ENCODE data around the gene ASPHD2.
A peak's percentile ranks its signal among the peaks of the same experiment; 100 is the strongest.

The ASPHD2 gene

DNA sequence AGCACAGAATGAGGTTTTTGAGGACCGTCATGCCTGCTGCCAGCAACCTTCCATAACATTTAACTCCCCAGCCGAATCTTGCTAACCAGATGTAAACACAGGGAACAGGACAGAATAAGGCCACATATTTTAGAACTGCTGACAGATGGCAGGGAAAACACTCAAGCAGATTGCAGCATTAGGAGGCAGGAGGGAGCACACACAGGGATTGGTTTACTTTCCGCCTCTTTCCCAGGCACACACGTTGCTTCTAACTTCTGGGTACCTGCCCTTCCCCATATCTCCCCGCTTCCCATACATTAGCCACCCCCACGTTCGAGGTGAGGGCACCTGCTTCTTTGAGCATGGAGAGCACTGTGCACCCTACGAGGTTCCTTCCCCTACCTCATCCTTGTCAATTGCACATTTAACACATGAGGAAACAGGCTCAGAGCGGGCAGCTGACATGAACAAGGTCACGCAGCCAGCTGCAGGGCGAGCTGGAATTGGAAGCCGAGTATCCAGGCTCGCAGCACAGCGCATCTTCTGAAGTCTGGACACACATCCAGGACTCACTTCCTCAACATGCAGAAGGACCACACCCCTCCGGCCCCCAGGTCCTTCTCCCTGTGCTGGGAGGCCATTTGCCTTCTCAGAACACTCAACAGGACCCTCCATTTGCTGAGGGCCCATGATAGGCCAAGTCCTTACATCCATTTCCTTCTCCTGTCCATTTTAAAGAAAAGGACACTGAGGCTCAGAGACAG lies 18.7 kb downstream of the ASPHD2 start:
- no peak for DNase-seq

DNA sequence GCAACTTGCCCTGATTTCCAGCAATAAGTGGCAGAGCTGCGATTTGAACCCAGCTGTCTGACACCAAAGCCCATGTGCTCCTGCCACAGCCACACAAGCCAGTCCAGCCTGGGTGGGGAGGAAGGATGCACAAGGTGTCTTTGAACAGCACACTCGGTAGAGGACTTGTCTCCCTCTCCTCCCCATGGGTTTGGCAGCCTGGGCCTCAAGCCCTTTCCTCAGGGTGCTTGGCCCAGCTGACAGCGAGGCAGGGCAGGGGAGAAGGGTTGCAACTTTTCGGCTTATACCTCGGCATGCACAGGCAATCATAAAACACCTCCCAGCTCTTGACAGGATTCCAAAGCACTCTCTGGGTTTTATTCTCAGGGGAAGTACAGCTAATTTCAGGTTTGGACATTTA lies 19.3 kb downstream of the ASPHD2 start:
- DNase-seq = no peak

DNA sequence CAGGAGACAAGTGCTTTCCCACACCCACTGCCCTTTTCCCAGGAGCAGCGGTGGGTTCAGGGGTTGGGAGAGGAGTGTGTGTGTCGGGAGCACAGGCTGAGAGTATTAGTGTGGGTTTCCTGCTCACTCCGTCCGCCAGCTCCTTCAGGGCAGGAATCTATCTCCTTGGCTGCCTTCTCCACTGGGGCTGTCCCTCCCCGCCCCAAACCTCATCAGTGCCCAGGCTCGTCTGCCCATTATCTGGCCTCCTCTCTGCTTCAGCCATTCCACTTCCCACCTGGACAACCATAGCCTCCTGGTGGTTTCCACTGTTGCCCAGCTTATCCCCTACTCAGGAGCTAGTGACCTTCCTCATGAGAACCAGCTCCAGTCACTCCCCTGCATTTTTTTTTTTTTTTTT lies 19.9 kb downstream of the ASPHD2 start:
- DNase-seq = peak; percentile 8

DNA sequence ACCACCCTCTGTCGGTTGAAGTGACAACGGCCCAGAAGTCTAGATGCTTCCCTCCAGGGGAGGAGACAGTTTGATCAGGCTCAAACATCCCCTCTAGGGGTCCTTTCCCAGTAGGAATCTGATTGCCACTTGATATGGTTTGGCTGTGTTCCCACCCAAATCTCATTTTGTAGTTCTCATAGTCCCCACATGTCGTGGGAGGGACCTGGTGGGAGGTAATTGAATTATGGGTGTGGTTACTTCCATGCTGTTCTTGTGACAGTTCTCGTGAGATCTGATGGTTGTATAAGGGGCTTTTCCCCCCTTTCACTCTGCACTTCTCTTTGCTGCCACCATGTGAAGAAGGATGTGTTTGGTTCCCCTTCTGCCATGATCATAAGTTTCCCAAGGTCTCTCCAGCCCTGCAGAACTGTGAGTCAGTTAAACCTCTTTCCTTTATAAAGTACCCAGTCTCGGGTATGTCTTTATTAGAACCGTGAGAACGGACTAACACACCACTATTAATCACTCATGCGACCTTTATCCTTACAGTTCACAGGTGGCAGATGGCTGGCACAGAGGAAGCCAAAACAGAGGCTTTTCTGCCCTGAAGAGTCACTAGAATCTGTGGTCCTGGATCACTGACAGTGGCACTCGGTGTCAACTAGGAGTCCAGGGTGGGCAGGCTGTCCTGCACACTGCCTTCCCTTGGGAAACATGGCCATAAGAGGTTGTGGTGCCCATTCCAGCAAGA lies 21.6 kb downstream of the ASPHD2 start:
- peak; percentile 1 for DNase-seq

DNA sequence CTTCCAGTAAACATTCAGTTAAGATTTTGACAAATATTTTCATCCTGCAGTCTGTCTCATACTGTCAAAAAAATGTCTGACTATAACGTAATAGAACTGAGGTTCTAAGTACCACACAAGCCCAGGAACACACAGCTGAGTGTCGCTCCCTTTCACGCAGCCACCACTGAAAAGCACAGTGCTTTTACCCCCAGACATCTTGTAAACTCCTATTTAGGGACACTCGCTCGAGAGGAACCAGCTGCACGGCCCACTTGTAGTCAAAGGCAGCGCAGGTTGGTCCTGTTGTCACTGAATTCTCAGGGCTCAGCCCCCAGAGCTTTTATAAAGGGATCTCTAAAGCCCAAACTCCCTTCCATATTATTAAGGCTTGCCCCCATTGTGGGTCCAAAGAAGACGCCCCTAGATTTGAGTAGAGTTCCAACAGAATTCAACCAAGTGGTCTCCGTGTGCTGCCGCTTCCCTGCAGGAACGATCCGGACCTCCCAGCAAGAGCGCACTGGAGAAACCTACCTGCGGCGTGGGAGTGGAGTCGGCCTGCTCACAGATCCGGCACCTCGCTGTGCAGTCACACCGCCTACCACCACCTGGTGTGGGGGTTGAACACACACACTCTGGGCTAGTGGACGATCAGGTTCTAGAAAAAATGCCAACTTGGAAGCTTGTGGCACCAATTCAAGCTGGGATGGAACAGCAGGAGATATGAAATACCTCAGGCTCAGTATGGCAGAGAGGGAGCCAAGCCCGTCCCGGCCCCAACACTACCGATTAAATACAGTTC lies 23.4 kb downstream of the ASPHD2 start:
- peak; percentile 14 for DNase-seq

DNA sequence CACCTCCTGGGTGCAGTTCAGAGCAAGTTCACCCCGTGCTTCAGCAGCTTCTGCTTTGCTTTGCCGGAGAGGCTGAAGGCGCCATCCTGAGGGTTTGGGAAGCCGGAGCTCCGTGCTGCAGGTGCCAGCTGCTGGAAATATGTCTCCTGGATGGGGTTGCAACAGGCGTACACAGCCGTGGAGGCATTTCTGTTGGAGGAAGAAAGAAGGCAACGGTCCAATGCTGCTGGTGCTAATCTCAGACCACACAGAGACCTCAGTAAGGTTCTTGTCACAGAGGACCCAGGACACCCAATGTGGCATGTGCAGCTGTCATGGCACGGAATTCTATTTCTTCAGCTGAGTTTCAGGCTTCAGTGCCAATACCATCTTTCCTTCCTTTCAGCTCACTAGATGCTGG lies 24.2 kb downstream of the ASPHD2 start:
- no peak for DNase-seq

DNA sequence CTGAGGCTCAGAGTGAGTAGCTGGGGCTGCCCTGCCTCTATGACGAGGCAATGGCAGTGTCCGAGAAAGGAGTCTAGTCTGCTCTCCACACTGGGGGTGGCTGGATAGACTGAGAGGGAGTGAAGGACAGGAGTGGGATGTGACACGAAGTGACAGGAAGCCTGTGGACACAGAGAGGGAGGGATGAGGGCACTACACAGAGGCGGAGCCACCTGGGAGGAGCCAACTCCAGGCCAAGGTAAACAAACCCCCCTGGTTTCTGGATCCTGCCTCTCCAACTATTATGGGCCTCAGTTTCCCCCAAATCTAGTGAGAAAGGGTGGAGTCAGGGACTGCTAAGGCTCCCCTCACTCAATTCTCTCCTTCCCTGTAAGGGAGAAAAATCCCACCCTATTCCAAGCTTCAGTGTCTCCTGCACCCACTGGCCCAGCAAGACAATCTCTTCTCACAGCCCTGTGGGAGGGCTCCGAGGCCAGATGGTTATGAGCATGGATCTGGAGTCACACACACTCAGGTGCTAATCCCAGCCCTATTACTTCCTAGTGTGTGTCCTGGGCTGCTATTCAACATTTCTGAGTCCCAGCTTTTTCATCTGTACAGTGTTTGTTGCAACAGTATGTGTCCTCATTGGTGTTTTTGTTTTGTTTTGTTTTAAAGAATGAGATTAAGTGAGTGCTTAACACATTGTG lies 24.9 kb downstream of the ASPHD2 start:
- DNase-seq = no peak

DNA sequence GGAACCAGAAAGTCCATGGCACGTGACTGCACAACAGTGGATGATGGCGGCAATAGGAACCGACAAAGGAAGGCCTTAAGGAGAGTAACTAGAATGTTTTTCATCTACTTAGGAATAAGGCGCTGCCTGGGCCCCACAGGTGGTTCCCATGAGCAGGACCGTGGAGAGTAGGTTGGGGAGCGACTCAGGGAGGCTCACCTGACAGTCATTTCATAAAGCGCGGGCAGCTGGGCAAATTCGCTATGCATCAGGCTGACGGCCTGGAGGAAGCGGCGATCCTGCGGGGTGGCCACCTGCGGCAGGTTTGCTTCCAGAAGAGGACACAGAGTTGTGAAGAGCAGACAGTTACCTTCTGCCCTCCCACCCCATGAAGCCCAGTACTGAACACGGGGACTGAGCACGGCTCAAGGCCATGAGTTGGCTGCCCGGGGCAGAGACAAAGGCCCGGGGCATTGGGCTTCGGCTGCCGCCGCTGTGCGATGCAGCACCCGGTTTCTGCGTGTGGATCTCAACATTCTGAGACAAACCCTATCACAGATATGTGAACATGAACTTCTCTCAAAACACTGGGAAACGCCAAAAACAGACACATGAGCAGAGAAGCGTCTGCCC lies 28.7 kb downstream of the ASPHD2 start:
- peak; percentile 23 for DNase-seq

DNA sequence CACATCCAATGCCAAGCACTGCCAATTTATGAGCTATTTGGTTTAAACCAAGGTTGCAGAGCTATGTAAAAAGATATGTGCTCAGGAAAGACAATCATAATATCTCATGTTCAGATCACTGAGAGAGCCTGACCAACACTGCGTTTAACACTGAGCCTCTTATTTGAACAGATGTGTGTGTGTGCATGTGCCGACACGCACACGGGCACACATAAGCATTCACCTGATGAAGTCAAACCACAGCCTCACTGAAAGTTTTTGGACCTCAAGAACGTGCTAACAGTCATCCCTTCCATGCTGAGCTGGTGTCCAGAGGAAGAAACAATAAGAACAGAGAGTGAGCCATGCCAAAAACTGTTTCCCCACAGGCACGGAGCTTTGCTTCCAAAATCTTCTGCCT lies 31.1 kb downstream of the ASPHD2 start:
- no peak for DNase-seq

DNA sequence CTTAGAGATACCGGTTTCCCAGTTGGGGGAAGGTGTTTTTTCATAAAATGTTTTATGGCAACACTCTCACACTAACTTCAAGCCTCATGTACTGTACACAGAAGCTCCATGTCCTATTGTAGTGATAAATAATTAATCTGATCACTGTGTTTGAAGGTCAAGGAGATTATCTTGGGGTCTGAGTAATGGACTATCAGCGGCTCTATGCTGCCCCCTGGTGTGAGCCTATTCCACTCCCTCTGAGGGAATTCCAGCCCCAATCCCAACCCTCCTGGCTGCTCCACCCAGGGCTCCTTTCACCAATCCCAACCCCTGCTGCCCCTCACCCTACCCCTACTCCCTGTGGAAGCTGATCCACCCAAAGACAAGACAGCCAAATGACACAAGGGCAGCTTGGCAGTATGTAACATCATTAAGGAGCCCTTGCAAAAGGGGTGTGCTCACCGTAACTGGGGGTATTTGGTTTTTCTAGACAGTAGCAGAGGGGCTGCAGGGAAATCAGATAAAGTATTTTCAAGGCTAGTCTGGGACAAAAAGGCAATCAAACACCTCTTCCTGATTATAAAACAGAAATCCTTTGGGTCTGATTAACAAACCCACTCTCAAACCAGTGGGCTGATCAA lies 32.2 kb downstream of the ASPHD2 start:
- DNase-seq = peak; percentile 47

DNA sequence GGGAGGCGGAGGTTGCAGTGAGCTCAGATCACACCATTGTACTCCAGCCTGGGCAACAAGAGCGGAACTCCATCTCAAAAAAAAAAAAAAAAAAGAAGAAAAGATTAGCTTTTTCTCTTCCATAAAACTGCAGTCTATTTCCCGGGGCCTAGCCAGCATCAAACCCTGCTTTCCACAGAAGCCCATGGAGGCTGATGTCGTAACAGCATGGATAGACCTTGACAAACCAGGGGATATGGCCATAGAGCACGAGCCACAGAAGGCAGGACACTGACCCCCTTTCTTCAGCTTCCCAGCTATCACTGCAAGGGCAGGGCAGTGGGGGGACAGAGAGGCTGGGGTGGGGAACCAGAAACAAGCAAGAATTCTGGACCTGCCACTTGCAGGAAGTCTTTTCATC lies 33.0 kb downstream of the ASPHD2 start:
- peak; percentile 16 for DNase-seq

DNA sequence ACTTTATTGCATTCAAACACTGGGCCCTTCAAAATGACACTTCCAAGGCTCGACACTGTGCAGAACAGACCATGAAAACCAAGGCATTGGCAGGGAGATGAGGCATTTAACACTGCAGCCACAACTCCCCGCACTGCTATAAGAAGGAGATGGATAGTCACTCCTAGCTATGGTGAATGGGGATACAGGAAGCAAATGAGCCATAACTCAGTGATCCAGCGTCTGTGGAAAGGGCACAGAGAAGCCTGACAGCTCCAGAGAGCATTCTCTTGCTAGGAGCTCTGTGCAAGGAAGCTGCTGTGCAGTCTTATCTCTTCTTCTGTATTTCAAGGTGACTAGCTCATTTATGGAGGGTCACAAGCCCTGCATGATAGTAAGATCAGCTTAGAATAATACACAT lies 33.6 kb downstream of the ASPHD2 start:
- DNase-seq = peak; percentile 6

DNA sequence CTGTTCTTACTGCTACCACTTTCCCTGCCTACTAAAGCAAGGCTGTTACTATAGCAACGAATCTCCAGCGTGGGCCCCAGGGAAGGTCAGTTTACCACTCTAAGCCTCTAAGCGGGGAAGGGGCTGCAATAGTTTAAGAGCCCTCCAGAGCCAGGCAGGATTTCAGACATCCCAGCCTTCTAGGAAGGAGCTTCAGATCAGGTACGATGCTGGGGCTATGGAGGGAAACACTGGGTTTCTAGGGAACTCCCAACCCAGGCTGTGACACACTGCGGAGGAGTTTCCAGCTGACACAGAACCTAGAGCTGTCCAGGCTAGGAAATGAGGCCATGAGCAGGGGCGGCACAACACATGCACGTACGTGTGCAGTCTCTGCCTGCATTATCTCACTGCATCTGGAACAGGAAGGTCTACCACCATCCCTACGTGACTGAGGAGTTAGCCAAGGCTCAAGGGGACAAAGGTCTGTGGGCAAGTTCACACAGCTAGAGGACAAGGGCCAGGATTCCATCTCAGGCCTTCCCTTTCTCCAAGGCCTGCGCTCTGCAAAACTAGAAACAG lies 34.1 kb downstream of the ASPHD2 start:
- DNase-seq = peak; percentile 15

DNA sequence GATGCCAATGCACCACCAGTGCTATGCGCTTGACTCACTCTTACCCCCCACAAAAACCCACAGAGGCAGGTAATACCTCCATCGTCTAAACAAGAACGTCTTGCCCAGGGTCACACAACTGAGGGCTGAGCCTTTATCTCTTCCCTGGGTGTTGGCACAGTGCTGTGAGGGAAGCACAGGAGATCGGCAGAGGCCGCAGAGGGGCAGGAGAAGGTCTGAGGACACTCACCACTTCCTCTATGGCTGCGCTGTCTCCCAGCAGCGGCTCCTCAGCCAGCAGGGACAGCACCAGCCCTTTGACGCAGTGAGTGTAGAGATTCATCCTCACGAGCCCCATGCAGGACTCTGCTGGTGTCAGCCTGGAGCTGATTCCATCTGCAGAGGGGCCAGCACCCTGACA lies 34.6 kb downstream of the ASPHD2 start:
- DNase-seq = peak; percentile 15

DNA sequence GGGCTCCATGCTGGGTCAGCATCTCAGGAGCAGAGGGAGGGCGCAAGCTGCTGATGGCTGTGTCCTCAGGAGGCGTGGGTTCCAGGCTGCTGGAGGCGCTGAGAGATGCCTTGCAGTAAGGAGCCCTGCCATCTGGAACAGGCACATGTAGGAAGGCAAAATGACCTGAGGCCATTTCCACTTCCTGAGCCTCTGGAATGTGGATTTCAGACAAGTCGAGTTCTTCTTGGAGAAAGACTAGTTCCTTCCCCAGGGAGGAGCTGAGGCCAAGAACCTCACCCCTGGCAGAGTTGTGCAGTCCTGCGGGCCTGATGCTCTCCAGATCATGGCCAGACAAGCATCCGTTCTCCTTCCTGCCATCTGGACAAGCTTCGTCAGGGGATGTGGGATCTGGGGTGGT lies 35.3 kb downstream of the ASPHD2 start:
- peak; percentile 21 for DNase-seq

DNA sequence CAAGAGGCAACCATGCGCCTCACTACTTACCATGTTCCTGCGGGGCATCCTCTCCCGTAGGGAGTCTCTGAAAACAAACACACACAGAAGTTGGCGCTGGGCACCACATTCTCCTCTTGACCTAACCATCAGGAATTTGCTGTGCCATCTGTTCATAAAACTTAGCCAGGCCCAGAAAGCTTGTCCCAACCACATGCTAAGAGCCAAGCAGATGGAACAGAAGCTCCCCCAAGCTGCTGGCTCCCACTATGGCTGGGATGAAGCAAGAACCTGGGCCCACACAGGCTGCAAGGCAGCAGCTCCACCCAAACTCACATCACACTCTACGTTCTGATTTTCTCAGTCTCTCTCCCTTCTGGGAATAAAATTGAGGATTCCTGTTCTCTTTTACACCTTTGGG lies 37.1 kb downstream of the ASPHD2 start:
- DNase-seq = no peak

DNA sequence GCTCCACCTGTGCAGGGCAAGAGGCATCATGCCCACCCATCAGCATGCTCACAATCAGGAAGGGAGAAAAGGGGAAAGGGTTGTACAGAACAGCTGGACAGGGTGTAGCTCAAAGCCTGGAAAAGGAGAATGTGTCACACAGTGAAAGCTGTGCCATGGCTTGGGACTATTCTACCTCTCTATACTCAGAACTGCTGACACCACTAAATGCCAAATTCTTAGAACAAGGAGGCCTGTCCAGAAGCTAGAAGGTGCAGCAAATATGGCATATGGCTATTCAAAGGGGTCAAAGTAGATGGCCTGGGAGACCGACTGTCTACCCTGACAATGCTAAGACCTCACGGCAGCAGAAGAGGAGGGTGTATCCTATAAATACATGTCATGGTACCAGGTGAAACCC lies 41.7 kb downstream of the ASPHD2 start:
- DNase-seq = no peak

DNA sequence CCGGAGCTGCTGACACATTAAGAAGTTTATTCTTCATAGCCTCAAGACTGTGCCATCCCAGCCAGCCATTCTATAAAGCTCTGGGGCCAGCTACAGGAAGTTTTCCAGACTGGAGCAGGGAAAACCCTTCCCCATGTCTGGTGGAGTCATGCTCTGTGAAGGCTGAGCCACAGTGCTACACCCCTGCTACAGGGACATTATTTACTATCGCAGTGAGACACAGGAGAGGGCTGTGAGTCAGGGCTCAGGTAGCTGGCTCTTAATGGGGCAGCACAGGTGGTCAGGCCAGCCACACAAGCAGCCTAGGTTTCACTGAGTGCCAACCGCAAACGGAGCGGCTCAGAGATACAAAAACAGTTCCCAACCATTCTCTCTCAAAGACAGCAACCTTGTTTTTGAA lies 42.5 kb downstream of the ASPHD2 start:
- DNase-seq = no peak

DNA sequence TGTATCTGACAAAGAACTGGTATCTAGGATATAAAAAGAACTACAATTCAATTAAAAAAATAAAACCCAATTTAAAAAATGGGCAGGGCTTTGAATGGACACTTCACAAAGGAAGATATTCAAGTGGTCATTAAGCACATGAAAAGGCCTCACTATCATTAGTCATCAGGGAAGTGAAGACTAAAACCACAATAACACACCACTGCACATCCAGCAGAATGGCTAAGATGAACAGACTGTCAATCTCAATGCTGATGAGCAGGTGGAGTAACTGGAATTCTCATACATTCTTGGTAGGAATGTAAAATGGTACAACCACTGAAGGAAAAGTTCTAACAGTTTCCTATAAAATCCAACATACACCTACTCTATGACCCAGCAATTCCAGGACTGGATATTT lies 45.6 kb downstream of the ASPHD2 start:
- no peak for DNase-seq

DNA sequence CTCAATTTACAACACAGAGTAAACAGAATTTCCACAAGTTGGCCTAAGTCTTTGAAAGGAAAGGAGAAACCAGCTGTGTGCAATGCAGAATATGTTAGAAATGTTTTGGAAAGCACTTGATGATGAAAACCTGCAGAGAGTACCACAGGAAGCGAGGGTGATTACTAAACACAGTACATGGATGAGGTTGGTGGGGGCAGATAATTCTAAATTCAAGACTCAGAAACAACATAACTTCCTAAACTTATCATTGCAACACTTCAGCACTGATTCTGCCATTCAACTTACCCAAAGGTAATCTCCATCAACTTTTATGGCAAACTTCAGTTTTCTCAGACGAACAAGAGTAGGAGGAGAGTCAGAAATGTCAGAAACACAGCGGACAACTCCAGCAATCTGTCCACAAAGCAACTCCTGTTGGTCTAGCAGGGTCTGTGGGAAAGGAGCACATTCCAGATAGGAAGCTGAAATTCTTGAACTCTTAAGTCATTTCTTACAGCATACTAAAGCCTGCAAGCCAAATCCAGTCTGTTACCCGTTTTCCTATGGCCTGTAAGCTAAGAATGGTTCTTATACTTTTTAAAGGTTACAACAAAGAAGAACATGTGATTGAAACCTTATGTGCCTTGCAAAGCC lies 47.8 kb downstream of the ASPHD2 start:
- no peak for DNase-seq

DNA sequence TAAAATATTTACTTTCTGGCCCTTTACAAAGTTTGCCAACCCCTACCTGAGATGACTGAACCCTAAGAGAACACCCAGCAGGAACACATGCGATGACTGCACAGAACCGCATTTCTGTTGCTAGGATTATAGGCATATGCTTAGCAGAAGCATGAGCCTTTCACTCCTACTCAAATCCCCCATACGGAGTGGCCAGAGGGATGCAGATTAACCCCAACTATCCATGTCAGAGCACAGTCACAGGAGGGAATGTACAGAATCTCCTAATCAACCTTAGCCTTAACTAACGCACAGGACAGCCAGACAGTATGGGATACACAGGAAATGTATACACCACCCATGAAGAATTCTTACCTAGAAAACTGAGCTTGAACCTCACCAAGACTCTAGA lies 48.3 kb downstream of the ASPHD2 start:
- no peak for DNase-seq
